KBM-7 (cell line): ENCODE measurements around the gene SART3.

Experiments used
- DNase-seq: peaks from one replicate; pipeline ENCODE4 v3.0.0-alpha.2; 2015
- in situ Hi-C: fragments of 300-500 bp; cut with MboI; formaldehyde crosslinking; loops from 2 replicates; pipeline ENCODE4 v1.14.3; 2020; ENCODE audit warnings: low sequenced_read_pairs, low pct_unique_long_range_greater_than_20kb, mixed read lengths

SART3 gene

DNA sequence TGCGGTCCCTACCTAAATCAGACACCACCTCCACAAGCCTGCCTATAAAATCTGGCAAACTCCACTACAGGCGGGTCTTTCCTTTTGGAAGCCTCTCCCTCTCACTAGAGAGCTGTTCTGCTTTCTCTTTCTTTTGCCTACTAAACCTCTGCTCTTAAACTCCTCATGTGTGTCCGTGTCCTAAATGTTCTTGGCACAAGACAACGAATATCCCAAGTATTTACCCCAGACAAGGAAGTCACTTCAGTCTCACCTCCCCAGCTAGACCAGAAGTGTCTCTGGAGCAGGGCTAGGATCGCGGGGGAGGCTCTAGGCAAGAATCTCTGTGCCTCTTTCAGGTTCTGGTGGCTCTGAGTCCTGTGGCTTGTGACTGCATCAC, 83.1 kb downstream of the SART3 start:
- in situ Hi-C loops, result no loop called here
- DNase-seq, result no peak

GRCh38 chr12:108477055-108477880, 83.7 kb downstream of the SART3 start:
- in situ Hi-C loops, result no loop called here
- no peak for DNase-seq

DNA sequence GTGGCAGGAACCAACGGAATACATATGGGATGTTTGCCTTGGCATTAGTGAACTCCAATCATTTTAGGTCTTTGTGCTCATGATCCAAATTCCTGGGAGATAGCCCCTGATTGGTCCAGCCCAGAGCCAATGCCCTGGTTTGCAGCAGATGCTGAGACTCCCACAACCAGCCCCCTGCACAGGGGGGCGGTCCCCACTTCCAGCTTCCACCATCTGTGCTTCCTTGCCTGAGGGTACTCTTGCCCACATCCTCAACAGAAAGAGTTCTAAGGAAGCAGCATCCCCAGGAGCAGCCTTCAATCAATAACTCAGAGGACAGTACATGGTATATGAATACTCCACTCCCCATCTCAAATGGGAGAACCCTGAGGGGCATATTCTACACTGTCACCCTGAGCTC, 85.6 kb downstream of the SART3 start:
- DNase-seq, result no peak
- in situ Hi-C loops, result no loop called here

DNA sequence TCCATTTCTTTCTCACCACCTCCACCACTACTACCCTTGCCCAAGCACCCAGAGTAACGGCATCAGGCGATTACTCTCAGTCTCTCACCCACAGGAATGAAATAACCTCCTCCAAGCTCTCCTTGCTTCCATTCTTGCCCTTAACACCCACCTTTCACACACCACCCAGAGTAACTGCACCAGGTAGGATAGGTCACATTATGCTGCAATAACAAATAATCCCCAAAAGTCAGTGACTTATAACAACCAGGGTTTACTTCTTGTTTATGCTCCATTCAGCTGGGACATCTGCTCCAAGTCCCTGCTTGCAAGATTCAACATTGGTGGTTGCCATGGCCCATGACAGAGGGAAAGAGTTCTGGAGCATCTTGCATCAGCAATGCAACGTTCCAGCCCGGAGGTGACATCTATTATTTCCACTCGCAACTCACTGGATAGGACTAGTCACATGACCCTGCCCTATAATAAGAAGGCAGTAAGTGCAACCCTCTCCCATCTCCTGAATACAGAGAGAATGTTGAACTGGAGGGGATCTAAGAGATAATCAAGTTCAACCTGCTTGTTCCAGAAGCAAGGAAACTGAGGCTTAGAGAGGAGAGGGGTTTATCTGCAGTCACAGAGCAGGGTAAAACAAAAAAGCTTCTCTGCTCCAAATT, 87.4 kb downstream of the SART3 start:
- in situ Hi-C loops, result no loop called here

More for the DNA sequence above, 87.4 kb downstream of the SART3 start:
- DNase-seq, result no peak
